HG02938 (cell line): ENCODE measurements around the gene NAPSA.

ENCODE experiments used
- ATAC-seq: cut with Tn5 transposase; IDR thresholded peaks from one replicate; pipeline ENCODE4 v1.9.1; 2021; ENCODE audit warnings: mild to moderate bottlenecking, moderate library complexity; ENCODE audit not compliant: unreplicated experiment

NAPSA gene

DNA sequence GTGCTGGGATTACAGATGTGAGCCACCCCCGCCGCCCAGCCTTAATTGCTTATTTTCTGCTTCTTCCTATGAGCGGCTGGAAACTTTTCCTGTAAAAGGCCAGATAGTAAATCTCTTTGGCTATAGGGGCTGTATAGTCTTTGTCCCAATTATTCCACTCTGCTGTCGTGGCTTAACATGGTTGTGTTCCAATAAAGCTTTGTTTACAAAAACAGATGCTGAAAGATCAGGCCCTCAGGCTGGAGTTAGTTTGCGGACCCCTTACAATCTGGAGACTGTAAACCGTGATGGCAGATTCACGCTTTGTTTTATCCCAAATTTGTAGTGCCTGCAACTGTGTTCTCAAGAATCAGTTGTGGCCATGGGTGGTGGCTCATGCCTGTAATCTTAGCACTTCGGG lies 47.0 kb downstream of the NAPSA start:
- ATAC-seq = no peak

DNA sequence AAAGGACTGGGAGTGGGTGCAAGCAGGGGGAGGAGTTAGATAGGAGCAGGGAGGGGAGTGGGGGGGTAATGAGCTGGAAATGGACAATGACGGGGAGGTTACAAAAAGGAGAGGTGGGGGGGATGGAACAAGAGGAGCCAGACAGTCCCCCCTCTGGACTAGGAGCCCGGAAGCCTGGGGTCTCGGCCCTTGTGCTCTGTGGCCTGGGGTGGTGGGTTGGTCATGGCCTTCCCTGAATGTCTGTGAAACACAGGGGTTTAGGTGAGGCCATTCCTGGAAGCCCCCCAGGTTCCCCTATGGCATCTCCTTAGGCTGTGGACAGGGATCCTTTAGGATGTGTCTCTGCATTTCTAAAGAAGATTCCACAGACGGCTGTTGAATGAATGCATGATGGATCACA lies 48.3 kb downstream of the NAPSA start:
- ATAC-seq = no peak

DNA sequence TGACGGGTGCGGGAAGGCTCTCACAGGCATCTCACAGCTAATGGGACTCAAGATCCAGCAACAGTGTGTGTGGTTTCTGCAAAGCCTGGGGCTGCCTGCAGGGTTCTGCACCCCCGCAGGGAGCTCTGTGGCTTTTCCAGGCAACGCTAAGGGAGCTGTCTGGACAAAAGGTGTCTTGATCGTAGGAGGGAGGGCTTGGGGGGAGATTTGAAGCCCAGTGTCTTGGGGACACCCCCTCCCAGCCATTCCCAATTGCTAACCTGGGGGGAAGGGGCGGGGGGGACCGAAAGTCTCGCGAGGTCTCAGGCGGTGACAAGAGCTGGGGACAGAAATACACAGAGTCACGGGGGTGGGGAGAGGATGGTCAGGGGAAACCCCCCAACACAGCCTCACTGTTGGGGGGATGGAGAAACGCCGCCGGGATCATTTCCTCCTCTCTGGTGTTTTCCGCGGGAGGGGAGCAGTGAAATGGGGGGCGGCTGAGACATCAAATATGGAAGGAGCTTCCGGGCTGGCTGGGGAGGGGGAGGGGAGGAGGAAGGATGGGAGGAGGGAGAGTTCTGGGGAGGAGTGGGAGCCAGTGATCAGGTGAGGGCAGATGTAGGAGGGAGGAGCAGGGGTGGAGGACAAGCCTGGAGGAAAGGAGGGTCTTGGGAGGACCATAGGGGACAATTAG lies 49.5 kb downstream of the NAPSA start:
- no peak for ATAC-seq

DNA sequence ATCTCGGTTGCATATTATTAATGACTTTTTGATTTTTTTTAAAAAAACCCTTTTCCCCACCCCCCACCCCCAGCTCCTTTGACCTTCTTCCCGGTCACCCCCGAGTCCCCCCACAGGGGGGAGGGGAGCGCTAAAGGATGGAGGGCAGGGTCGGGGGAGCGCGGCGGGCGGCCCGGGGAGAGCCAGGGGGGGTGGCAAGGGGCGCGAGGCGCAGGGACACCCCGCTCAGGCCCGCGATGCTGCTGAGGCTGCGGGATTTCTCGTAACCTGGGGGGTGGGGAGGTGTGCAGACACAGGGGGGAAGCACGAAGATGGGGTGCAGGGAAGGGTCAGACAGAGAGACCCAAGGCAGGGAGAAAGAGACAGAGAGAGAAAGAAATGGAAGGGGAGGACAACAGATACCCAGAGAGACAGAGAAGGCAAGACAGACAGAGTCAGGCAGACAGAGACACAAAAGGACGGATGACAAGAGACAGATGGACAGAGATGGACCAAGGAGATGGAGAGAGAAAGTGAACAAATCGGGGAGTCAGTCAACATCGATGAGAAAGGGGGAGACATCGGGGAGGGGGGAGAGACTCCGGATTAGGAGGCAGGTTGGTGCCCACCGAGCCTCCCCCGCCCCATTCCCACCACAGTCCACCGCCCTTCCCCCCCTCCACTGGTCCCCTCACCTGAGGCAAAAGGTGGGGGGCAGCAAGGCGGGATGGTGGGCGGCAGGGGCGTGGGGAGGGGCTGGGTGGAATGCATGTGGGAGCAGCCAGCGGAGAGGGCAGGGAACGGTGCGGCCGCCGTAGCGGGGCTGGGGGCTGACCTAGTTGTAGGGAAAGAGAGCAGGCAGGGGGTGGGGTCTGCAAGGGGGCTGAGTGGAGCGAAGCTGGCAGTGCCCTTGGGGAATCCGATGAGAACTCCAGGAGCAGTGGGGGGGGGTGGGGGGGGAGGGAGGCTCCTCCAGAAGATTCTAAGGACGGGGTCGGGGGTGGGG lies 50.4 kb downstream of the NAPSA start:
- ATAC-seq = no peak

DNA sequence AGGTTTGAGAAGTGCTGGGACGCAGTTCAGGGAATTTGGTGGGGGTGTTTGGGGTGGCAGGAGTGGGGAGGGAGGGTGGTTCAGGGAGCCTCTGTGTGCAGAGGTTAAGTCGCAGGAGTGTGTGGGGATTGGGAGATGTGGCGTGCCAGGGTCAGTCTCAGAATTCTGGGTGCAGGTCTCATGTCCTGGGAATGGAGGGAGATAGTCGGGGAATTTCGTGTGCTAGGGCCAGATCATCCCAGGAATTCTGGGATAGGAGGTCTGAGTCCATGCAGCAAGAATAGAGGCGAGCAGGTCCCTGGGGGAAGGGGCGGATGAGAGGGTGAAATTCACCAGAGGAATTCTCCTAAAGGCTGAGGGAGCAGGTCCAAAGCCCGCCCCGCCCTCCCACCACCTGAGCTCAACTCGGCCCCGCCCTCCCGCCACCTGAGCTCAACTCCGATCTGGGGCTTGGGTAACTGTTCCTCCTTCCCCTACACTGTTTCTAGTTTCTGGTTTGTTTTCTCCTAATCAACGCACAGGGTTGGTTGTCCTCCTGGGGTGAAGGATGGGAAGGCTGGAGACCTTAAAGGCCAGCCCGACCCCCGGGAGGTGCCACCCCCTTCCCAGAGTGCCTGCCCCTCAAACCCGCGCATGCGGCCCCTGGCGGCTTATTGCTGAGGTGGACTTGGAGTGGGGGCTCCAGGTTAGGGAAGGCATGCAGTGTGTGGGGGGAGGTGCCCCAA lies 51.5 kb downstream of the NAPSA start:
- no peak for ATAC-seq

DNA sequence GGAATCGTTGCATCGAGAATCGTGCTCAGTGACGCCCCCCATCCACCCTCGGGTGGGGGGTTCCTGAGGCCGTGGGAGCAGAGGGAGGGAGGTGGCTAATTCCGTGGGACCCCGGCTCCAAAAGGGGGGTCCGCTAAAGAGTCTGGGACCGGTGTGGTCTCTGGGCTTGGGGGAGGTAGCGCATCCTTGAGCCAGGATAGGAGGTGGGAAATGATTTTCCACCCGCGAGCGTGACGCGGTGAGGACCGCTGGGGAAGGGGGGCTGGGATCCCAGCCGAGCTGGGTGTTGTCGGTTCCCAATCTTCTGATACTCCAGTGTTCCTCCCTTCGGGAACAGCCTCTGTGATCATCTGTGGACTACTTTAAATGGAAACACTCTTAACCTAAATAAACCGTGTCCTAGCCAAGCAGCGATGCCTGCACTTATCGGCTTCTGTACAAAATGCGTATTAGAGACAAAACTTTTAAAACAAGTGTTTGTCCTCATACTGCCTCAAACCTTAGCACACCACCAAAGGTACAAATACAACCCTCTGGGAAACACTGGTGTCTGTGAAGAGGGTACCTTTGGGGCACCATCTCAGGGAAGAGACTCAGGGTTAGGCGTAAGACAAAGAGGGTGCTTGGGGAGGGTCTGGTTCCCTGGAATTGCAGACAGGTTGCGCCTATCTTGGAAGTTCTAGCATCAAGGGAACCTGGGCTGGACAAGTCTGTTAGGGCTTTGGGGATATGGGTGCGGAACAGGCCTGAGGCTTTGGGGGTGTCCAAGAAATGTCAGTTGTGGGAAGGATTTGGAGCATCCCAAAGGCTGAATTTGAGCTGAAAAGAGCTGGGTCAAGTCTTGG lies 52.2 kb downstream of the NAPSA start:
- no peak for ATAC-seq

DNA sequence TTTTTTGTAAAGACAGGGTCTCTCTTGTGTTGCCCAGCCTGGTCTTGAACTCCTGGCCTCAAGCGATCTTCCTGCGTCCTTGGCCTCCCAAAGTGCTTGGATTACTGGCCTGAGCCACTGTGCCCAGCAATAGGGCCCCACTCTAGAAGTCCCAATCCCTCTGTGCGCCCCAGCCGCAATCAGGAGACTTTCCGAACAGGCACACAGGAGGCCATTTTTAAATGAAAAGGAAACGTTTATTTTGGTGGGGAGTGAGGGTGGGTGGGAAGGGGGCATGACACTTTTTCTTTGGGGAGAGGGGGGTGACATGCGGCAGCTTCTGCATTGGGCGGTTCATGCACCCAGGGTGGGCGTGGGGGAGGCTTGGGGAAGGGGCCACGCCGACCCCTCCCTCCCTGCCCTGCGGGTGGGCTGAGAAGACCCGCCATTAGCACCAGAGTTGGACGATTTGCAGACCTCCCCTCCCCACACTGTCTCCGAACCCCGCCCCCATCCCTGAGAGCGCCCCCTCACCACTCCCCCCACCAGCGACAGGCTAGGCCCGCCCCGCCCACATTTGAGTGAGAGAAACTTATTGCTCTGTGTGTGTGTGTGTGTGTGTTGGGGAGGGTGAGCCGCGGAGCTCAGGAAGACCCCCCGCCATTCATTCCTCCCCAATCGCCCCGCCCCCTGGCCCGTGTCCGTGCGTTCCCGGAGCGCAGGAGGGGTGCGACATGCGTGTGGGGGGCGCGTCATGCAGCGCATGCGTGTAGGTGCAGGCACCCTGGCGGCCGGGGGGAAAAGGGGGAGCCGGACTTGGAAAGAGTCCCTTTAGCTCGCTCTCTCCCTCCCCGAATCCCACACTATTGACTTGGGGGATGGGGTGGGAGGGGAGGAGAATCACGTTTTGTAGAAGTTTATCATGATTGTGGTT lies 53.5 kb downstream of the NAPSA start:
- ATAC-seq = no peak

DNA sequence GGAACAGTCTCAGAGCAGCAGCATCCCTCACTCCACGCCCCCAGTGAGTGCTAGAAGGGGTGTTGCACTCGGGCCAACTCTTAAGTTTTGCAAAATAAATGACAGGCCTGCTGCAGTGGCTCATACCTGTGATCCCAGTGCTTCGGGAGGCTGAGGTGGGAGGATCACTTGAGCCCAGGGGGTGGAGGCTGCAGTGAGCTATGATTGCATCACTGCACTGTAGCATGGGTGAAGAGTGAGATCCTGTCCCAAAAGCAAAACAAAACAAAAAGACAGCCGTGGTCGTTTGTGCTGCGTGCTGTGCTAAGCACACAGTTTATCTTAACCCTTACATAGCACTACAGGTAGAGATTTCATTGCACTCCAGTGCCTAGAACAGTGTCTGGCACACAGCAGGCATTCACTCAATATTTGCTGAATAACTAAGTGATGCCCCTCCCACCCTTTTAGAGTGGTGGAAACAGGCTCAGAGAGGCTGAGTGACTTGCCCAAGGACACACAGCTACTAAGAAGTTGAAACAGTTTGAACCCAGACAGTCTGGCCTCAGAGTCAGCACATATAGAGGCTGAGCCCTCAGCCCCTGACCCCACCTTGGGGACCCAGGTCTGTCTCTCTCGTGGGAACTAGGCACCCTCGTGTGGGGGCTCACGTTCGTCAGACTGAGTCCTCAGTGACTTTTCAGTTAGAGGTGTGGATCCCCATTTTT lies 54.5 kb downstream of the NAPSA start:
- no peak for ATAC-seq

DNA sequence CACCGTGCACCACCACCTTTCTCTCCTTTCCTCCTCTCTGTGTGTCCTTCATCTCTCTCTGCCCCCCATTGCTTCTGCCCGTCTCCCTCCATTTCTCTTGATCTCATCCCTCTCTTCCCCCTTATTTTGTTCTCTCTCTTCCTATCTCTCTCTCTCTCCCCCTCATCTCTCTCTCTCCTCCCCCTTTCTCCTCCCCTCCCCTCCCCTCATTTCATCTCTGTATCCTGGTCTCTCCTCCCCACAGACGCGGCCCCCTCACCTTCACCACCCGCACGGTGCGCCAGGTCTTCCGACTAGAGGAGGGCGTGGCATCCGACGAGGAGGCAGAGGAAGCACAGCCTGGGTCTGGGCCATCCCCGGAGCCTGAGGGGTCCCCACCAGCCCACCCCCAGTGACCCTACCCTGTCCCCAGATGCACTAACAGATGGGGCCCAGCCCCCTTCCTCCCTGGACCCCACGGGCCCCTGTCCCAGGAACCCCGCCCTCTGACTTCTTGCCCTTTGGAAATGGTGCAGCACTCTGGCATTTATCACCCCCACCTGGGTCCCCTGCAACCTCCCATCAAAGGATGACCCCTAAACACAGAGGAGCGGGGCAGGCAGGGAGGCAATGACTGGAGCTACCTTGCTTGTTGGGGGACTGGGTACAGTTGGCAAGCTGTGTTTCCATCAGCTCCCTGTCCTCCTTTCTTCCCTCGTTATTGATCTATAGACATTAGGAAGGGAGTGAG lies 55.9 kb downstream of the NAPSA start:
- ATAC-seq = no peak

DNA sequence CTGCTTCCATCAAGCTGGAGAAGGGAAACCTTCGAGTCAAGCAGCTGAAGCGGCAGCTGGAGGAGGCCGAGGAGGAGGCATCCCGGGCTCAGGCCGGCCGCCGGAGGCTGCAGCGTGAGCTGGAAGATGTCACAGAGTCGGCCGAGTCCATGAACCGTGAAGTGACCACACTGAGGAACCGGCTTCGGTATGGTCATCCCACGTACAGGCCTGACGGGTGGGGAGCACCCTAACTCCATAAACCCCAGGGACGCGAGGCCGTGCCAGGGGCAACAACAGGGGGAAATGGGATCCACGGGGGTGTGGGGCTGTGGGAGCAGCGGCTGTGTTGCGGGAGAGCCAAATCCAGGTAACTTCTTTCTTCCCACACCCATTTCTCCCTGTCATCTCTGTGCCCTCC lies 56.4 kb downstream of the NAPSA start:
- no peak for ATAC-seq
